HepG2 (cell line): ENCODE results near the gene ANTXR1. TPM values are rescaled to one million over a fixed set of nuclear protein-coding genes. Genes with fewer than 3 reads are reported as not detected.

ENCODE experiments used
- AKNA ChIP-seq: sonication (generic); formaldehyde crosslinking; IDR thresholded peaks from 2 replicates; pipeline ENCODE4 v1.4.0; 2020; ENCODE audit warnings: missing genetic modification reagents, borderline replicate concordance
- DMAP1 ChIP-seq: IDR thresholded peaks from 2 replicates; pipeline ENCODE4 v1.6.1; 2016
- HMGXB4 ChIP-seq, 2 experiments: sonication (generic) in 1 of 2; formaldehyde crosslinking in 1 of 2; IDR thresholded peaks; 2 replicates each; pipeline versions ENCODE4 v1.4.0 to v1.6.1; 2018 to 2020; ENCODE audit warnings: missing genetic modification reagents in 2 of 2, borderline replicate concordance in 1 of 2, low read depth in 1 of 2, mild to moderate bottlenecking in 1 of 2, missing biosample characterization in 1 of 2
- PHF8 ChIP-seq: sonication (generic); formaldehyde crosslinking; IDR thresholded peaks from 2 replicates; pipeline ENCODE4 v1.5.0; 2020; ENCODE audit warnings: missing genetic modification reagents
- PRPF4 ChIP-seq: fragments of 200-400 bp; formaldehyde crosslinking; IDR thresholded peaks from 2 replicates; pipeline ENCODE4 v1.6.1; 2016; ENCODE audit warnings: low read length, low read depth; ENCODE audit not compliant: poor library complexity, severe bottlenecking
- SALL1 ChIP-seq: sonication (generic); formaldehyde crosslinking; IDR thresholded peaks from 2 replicates; pipeline ENCODE4 v1.8.0; 2022; ENCODE audit warnings: mild to moderate bottlenecking, missing genetic modification reagents
- TEAD3 ChIP-seq: optimal IDR thresholded peaks from 2 replicates; pipeline ENCODE3; 2016; ENCODE audit warnings: borderline replicate concordance
- TGIF2 ChIP-seq: IDR thresholded peaks from 2 replicates; pipeline ENCODE4 v1.6.1; 2016; ENCODE audit warnings: control low read depth, missing compliant biosample characterization
- ZNF597 ChIP-seq: sonication (generic); formaldehyde crosslinking; IDR thresholded peaks from 2 replicates; pipeline ENCODE4 v1.5.0; 2020; ENCODE audit warnings: missing genetic modification reagents
- ZNF747 ChIP-seq: sonication (generic); formaldehyde crosslinking; IDR thresholded peaks from 2 replicates; pipeline ENCODE4 v1.8.1; 2023; ENCODE audit warnings: missing genetic modification reagents, mild to moderate bottlenecking, borderline replicate concordance
- ZNF772 ChIP-seq: sonication (generic); formaldehyde crosslinking; IDR thresholded peaks from 2 replicates; pipeline ENCODE4 v1.5.0; 2020; ENCODE audit warnings: mild to moderate bottlenecking, missing genetic modification reagents
- polyA plus RNA-seq, 8 experiments: library from polyadenylated mRNA; depleted of rRNA in 3 of 8; stranded (reverse) in 7 of 8; unstranded in 1 of 8; fragments of >200 nt; fragmentation: Illumina TruSeq in 4 of 8; extraction: Trizol in 4 of 8; gene quantifications; 2 replicates each; pipeline versions ENCODE4 v1.2.1 to v1.2.3, GENCODE V29; 2011 to 2016; ENCODE audit warnings: low read depth in 4 of 8, missing spikeins in 1 of 8, mixed read lengths in 1 of 8; ENCODE audit not compliant: insufficient read depth in 1 of 8
- total RNA-seq, 5 experiments: library from RNA; depleted of rRNA; stranded (reverse); fragments of >200 nt; fragmentation: Illumina TruSeq; extraction: Trizol; gene quantifications; 2 replicates each; pipeline ENCODE4 v1.2.3, GENCODE V29; 2016; ENCODE audit warnings: low read depth in 1 of 5
- TF ChIP-seq, protein P1 (sequence below): sonication (generic); formaldehyde crosslinking; conservative IDR thresholded peaks from 2 replicates; pipeline ENCODE4 v1.4.0; 2020; ENCODE audit warnings: mild to moderate bottlenecking, missing genetic modification reagents, moderate library complexity
- TF ChIP-seq, protein P2 (sequence below): sonication (generic); formaldehyde crosslinking; IDR thresholded peaks from 2 replicates; pipeline ENCODE4; 2020; ENCODE audit warnings: missing genetic modification reagents, mild to moderate bottlenecking, borderline replicate concordance

ANTXR1 gene
- total and polyA plus RNA-seq, 2 of the 13 experiments (the other 11 are each of a cell fraction or from before 2014, with no cell fraction given): 4.5 to 12.7 TPM

- TF ChIP-seq, protein P1, sequence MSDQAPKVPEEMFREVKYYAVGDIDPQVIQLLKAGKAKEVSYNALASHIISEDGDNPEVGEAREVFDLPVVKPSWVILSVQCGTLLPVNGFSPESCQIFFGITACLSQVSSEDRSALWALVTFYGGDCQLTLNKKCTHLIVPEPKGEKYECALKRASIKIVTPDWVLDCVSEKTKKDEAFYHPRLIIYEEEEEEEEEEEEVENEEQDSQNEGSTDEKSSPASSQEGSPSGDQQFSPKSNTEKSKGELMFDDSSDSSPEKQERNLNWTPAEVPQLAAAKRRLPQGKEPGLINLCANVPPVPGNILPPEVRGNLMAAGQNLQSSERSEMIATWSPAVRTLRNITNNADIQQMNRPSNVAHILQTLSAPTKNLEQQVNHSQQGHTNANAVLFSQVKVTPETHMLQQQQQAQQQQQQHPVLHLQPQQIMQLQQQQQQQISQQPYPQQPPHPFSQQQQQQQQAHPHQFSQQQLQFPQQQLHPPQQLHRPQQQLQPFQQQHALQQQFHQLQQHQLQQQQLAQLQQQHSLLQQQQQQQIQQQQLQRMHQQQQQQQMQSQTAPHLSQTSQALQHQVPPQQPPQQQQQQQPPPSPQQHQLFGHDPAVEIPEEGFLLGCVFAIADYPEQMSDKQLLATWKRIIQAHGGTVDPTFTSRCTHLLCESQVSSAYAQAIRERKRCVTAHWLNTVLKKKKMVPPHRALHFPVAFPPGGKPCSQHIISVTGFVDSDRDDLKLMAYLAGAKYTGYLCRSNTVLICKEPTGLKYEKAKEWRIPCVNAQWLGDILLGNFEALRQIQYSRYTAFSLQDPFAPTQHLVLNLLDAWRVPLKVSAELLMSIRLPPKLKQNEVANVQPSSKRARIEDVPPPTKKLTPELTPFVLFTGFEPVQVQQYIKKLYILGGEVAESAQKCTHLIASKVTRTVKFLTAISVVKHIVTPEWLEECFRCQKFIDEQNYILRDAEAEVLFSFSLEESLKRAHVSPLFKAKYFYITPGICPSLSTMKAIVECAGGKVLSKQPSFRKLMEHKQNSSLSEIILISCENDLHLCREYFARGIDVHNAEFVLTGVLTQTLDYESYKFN: peak; percentile 77
- no peak for TF ChIP-seq HMGXB4 (CRISPR knock-in tag; IDR thresholded peaks at IDR 0.05; ENCODE audit: borderline replicate concordance in 1 of 2, low read depth in 1 of 2)
- TF ChIP-seq ZNF597 (CRISPR knock-in tag): no peak
- TF ChIP-seq TGIF2 (CRISPR knock-in tag): peak; percentile 37; the same call in 1 of the 2 replicates
- TF ChIP-seq TEAD3 (CRISPR knock-in tag): peak; percentile 59
- TF ChIP-seq PHF8 (CRISPR knock-in tag): 0 out of 2 replicates have a peak, but pooled peaks have one; percentile 5
- TF ChIP-seq ZNF772 (CRISPR knock-in tag): no peak
- TF ChIP-seq PRPF4: no peak
- no peak for TF ChIP-seq AKNA (CRISPR knock-in tag)
- TF ChIP-seq SALL1: peak; percentile 72; the same call in 1 of the 2 replicates
- TF ChIP-seq ZNF747 (CRISPR knock-in tag): no peak
- TF ChIP-seq DMAP1 (CRISPR knock-in tag): no peak
- TF ChIP-seq, protein P2, sequence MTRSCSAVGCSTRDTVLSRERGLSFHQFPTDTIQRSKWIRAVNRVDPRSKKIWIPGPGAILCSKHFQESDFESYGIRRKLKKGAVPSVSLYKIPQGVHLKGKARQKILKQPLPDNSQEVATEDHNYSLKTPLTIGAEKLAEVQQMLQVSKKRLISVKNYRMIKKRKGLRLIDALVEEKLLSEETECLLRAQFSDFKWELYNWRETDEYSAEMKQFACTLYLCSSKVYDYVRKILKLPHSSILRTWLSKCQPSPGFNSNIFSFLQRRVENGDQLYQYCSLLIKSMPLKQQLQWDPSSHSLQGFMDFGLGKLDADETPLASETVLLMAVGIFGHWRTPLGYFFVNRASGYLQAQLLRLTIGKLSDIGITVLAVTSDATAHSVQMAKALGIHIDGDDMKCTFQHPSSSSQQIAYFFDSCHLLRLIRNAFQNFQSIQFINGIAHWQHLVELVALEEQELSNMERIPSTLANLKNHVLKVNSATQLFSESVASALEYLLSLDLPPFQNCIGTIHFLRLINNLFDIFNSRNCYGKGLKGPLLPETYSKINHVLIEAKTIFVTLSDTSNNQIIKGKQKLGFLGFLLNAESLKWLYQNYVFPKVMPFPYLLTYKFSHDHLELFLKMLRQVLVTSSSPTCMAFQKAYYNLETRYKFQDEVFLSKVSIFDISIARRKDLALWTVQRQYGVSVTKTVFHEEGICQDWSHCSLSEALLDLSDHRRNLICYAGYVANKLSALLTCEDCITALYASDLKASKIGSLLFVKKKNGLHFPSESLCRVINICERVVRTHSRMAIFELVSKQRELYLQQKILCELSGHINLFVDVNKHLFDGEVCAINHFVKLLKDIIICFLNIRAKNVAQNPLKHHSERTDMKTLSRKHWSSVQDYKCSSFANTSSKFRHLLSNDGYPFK (CRISPR knock-in tag): no peak
These were observed 164.2 kb downstream of the ANTXR1 start (continued) for GRCh38 chr2:69177063-69177771.
